Stimulated activated CD4-positive, alpha-beta T cell treated with anti-CD3 and anti-CD28 coated beads, Interleukin-1b, Interleukin-23, amount 100 ng/mL, for 4 hours (primary cell): ENCODE results near the gene RBM34.
"Not testable (repeated sequence)": the region's sequence is repeated elsewhere in the genome, so short reads cannot be mapped to it uniquely, and the experiment has no call there.

ENCODE experiments used
- DNase-seq, 2 donors: peaks; one replicate each; pipeline ENCODE4 v3.0.0-alpha.2; 2020; ENCODE audit warnings: low read depth in 2 of 2

RBM34 gene, protein sequence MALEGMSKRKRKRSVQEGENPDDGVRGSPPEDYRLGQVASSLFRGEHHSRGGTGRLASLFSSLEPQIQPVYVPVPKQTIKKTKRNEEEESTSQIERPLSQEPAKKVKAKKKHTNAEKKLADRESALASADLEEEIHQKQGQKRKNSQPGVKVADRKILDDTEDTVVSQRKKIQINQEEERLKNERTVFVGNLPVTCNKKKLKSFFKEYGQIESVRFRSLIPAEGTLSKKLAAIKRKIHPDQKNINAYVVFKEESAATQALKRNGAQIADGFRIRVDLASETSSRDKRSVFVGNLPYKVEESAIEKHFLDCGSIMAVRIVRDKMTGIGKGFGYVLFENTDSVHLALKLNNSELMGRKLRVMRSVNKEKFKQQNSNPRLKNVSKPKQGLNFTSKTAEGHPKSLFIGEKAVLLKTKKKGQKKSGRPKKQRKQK

DNA sequence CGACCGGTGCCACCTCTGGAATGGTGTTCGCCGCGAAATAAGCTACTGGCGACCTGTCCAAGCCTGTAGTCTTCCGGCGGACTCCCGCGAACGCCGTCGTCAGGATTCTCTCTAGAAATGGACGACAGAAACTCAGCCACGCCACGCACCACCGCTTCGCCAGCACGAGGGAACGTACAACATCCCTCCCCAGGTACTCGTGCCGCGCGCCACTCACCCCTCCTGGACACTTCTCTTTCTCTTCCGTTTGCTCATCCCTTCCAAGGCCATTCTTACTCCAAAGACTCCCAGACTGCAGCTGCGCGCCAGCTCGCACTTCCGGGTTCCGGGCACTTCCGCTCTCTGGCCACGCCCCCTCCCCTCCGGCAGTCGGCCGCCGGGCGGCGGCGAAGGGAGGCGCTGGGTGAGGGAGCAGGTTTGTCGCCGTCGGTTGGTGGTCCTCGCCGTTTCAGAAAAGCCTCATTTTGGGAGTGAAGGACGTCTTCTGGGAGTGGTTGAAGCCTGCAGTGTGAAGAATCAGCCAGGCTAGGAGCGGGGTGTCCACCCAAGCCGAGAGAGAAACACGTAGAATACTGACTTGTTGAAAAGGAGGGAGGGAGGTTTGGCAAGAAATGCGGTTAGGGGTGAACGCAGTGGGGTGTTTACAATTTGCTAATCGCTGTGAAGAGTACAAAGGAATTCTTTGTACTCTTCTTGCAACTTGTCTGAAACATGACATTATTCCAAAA, at the start of gene RBM34:
Gene RBM34 (minus strand): TSS at position 294 of the 728 bp plus-strand sequence. CDS start 24 bp downstream, at position 270.
- DNase-seq = peak; percentile 87 to 92

DNA sequence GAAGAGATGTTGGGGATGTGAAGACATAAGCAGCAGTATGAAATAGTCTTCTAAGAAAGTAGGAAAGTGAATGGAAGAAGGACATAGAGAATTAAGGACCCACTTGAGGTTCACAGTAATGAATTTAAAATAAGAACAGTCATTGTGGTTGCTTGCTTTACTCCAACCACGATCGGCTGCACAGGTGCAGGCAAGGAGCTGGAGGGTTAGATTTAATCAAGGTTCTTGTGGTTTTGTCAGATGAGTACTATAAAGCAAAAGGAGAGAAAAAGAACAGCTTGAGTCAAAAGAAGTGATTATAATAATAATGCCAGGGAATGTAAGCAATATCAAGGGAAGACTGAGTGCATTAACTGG, 46.1 kb upstream of the RBM34 start:
- DNase-seq = no peak

DNA sequence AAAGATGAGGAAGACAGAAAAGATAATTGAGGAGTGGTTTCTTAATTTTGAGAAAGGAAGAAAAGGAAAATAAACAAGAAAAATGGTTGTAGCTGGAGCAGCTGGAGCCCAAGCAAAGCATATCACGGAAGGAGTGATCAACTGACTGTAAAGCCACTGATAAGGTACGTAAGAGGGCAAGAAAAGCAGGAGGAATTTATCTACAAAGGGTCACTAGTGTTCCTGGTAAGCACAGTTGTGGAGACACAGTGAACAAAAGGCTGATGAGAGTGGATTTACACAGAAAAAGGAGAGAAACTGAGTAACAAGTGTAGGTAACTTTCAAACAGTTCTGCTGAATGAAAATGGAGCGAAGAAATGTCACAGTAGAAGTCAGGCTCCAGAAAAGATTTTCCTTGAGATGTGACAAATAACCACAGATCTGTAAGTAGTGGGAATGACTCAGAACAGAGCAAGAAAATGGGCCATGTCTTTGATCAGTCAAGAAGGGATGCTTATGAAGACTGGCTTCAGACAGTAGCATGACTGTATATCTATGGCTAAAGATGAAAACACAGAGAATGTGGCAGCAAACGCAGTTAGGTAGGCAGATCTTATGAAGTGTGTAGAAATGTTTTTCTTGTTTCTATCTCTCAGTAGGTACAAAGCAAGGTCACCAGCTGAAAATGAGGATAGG, 45.6 kb upstream of the RBM34 start:
- DNase-seq = no peak

DNA sequence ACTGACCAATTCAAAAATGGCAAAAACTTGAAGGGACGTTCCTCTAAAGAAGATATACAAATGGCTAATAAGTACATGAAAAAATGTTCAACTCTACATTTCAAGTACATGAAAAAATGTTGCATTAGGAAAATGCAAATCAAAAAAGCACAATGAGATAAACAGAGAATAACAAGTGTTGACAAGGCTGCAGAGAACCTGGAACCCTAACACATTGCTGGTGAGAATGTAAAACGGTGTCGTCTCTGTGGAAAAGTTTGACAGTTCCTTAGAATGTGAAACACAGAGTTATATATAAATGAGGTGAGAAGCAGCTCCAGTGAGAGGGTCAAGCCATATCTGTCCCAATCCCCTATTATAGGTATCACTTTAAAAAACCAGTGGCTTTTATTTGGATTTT, 44.6 kb upstream of the RBM34 start:
- DNase-seq = no peak

DNA sequence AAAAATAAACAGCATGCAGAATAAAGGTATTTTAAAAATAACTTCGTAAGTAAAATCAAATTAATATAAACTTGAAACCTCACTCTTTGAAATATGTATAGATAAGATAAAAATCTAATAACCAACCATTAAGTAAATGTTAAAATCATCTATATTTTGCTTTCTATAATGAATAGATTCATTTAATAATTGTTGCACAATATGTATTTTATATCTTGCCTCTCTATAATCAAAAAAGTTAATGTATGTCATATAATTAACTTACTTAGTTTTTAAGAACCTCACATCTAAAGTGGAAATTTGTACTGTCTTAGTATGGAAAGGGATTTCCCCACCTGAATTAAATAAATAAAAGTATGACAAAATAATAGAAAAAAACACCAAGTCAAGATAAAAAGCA, 42.4 kb upstream of the RBM34 start:
- DNase-seq = no peak

DNA sequence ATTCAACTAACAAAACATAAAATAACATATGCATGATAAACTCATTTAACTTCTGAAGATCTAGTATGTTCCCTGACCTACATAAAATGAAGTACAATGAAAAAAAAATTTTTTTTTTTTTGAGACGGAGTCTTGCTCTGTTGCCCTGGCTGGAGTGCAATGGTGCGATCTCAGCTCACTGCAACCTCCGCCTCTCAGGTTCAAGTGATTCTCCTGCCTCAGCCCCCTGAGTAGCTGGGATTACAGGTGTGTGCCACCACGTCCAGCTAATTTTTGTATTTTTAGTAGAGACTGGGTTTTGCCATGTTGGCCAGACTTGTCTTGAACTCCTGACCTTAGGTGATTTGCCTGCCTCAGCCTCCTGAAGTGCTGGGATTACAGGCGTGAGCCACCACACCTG, 41.4 kb upstream of the RBM34 start:
- not testable (repeated sequence) for DNase-seq

DNA sequence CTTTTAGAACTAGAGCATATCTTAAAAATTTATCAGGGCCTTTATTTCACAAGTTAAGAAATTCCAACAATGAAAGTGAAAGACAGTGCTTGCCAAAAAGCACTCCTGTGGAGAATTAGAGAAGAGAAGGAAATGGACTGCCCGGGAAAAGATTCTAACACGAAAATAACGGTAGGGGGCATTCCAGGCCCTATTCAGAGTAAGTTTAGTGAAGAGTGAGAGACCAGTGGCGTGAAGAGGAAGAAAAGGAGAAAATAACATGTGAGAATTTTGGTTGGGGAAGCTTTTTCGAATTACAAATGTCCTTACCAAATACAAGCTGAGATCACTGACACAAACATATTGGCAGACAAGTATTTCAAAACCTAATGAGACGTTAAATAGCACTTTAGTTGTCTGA, 38.4 kb upstream of the RBM34 start:
- no peak for DNase-seq

DNA sequence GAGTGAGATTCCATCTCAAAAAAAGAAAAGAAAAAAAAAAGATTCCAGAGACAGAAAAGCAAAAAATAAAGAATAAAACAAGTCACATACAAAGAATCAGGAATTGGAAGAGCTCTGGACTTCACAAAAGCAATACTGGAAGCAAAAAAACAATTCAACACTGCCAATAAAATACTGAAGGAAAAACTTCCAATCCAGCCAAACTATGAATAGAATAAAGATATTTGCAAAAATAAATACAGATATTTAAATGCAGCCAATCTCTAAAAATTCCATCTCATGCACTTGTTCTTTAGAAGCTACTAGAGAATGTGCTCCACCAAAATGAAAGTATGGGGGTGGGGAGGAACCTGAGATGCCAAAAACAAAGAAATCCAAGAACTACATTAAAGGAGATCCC, 29.4 kb upstream of the RBM34 start:
- no peak for DNase-seq

DNA sequence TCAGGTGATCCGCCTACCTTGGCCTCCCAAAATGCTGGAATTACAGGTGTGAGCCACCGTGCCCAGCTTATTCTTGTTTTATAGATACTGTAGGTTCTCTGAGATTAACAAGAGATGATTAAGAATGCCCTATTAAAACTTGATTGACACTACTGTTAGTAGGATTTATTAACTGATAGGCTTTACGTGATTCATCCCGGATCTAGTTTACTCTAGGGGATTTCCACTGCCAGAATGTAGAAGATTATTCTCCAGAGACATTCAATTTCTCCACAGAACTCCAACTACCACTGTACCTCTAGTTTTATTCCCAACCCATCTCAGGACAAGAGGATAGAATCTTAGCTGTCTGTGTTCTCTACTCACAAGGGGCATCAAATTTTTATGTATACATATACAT, 26.3 kb upstream of the RBM34 start:
- DNase-seq = no peak

DNA sequence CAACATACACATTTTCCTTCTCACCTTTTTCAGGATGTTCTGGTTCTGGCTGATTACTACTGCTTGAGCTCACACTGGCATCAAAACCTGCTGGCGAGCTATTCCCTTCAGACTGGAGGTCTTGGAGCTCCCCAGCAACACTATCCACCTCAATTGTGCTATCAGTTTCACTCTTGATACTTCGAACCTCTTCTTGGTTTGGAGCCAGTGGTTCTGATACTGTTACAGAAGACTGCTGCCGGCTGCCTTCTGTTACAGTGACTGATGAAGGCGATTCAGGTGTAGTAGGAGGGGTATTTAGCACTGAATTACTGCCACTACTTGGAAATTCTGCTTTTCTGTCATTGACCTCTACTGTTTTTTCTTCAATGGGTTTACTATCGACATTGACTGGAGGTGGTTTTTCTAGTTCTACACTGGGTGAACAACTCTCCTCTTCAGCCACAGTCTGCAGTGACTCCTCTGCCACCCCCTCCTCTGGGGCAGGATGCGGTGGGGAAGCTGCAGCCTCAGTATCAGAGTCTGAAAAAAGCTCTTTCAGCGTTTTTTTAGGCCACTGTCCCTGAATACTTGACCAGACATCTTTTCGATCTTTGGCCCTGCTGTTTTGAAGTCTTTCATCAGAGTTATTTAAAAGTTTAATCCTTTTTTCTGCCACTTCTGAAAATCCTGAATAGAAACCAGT, 20.7 kb upstream of the RBM34 start:
- no peak for DNase-seq

DNA sequence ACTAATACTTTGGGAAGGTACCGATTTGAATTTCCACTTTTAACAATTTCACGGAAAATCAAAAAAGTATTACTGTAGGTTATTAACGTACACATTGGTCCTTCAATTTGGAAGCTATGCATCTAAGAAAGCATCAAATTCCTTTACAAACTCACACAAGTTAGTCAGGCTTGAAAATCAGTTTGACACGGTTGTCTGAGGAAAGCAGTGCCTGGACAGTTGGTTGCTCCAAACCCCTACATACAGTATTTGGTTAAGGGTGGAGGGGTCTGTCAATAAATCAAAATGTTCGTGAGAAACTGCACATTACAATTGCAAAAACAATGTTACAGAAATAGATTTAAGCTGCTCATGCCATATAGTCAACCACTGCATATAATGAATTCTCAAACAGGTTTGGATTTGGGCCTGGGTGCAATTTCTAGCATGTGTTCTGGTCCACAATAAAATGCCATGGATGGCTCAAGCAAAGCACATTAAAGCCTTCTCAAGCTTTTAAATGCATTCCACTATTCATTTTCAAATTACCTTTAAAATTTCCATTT, 19.9 kb upstream of the RBM34 start:
- DNase-seq = no peak

DNA sequence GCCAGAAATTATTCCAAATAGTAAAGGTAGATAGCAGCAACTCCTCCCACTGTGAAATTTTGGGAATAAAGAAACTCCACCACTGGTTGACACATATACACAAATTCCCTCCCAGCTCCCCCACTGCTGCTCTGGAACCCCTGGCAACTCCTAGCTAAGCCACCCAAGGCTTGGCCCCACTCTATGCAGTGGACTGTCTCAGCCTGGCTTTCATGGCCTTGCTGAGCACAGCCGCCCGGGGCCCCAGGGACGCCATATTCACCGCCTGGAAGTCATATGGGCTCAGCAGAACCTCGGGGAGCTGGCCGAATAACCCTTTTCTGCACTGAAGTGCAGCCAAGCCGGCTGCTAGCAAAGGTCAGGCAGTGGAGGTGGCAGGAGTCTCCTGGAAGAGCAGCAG, 15.4 kb upstream of the RBM34 start:
- DNase-seq = no peak

DNA sequence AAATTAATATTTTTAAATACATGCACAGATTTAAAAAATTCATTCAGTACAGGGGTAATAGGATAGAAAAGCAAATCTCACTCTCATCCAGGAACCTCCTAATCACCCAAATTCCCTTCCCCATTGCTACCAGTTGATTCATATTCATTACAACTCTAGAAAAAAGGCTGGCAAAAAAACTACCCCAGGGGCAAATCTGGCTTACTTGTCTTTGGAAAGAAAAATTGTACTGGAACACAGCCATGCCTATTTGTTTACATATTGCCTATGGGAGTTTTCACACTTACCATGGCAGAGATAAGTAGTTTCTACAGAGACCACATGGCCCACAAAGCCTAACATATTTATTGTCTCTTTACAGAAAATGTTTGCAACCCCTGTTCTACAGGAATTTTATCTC, 8.9 kb upstream of the RBM34 start:
- DNase-seq = no peak

DNA sequence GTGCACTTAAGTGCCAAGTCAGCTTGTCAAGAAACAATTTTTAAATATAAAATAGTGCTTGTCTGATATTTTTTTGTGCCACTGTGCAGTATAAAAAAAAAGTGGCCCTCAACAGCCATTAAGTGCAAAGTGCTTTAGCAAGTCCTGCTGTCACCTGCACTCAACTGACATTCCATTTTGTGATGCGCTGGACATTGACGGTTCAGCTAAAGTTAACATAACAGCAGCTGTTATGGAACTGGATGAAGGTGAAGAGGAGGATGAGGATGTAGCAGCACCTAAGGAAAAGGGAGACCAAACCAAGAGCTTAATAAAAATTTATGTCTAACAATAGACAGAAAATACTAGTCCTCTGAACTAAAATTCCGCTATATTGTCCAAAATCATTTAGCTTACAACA, 7.3 kb upstream of the RBM34 start:
- DNase-seq = no peak

DNA sequence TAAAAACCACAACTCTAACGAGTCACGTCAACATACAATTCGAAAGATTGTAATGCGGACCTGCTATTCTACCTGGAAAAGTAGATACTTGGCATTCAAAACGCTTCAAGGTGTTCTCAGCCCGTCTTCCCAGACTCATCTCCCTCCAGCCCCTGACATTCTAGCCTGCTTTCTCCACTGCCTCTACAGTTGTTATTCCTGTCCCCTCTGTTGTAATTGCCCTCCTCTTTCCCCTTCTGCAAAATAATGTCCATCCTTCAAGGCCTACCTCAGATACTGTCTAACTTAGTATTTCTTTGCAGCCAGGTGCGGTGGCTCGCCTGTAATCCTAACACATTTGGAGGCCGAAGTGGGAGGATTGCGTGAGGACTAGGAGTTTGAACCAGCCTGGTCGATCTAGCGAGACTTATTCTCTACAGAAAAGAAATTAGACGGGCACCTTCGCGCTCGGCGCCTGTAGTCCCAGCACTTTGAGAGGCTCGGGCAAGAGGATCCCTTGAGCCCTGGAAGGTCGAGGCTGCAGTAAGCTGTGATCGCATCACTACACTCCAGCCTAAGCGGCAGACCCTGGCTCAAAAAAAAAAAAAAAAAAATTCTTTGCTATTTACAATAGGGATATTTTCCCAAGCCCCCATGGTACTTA, 756 bp upstream of the RBM34 start:
- DNase-seq = no peak

DNA sequence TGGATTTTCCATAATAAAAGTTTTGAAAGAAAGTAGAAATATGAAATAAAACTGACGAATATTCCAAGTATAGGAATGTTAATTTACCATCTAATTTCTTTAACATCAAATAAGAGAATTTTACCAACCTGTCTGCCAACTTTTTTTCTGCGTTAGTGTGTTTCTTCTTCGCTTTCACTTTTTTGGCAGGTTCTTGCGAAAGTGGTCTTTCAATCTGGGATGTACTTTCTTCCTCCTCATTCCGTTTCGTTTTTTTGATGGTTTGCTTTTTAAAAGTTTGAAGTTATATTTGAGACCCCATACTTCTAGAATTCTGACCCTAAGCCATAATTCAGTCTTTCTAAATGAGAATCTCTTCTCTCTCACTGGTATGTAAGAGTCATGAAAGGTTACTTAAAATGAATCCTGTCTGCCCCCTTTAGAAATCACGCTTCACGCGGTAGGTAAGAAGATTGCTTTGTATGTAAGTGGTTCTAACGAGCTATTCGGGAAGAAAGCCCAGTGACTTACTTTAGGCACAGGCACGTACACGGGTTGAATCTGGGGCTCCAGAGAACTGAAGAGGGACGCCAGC, 580 bp downstream of the RBM34 start:
- no peak for DNase-seq

DNA sequence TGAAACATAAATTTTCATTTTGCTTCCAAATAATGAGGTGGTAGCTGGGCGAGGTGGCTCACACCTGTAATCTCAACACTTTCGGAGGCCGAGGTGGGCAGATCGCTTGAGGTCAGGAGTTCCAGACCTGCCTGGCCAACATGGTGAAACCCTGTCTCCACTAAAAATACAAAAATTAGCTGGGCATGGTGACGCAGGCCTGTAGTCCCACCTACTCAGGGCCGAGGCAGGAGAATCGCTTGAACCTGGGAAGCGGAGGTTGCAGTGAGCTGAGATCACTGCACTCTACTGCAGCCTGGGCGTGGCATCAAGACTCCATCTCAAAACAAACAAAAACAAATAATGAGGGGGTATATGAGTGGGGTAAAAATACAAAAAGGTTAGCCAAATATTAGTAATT, 1.1 kb downstream of the RBM34 start:
- DNase-seq = not testable (repeated sequence)

DNA sequence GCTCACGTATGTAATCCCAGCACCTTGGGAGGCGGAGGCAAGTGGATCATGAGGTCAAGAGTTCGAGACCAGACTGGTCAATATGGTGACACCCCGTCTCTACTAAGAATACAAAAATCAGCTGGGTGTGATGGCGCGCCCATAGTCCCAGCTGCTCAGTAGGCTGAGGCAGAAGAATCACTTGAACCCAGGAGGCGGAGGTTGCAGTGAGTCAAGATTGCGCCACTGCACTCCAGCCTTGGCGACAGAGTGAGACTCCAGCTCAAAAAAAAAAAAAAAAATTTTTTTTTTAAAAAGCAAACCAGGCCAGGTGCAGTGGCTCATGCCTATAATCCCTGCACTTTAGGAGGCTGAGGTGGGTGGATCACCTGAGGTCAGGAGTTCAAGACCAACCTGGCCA, 1.8 kb downstream of the RBM34 start:
- DNase-seq = not testable (repeated sequence)

DNA sequence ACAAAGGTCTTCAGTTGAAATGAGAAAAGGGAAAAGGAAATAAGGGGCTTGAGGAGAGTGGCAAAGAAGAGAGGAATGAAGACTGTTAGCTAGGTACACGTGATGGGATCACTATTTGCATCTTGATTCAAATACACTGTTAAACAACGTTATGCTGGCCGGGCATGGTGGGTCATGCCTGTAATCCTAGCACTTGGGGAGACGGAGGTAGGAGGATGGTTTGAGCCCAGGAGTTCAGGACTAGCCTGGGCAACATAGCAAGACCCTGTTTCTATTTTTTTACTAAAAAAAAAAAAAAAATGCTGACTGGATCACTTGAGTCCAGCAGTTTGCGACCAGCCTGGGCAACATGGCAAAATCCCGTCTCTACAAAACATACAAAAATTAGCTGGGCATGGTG, 2.4 kb downstream of the RBM34 start:
- DNase-seq = no peak

DNA sequence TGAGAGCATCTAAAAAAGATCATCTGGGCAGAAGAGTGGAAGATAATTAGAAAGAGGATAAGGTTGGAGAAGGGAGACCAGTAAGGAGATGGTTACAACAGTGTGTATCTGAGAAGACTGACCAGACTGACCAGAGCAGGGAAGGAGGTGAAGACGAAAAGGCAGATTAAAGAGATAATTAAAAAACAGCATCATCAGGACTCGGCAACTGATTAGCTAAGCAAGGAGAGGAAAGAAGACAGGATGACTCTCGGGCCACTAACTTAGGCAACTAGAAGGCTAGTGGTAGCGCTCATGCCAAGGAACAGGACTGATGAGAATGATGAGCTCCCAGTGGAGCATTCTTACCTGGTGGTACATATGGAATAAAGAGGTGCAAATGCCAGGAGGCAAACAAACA, 3.9 kb downstream of the RBM34 start:
- DNase-seq = no peak

DNA sequence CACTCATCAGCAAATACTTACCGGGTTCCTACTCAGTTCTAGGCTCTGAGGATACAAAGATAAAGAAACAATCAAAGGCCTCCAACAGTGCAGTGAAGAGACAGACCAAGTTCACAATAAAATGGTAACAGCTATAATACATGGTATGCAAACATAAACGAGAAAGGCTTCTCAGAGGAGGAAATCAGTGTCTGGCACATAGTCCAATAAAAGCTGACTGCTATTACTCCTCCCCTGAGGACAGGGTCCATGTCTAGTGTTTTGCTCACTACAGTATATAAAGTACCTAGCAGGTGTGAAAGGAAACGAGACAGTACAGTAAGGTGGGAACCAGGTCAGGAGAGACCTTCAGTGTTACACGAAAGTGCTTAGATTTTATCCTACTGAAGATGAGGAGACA, 4.3 kb downstream of the RBM34 start:
- no peak for DNase-seq
